Sciatic nerve (tissue), 2 donors: Measurements from ENCODE around the gene COL25A1. TPM values are rescaled to one million over a fixed set of nuclear protein-coding genes. Genes with fewer than 3 reads are reported as not detected.
"Not testable (repeated sequence)": the region's sequence is repeated elsewhere in the genome, so short reads cannot be mapped to it uniquely, and the experiment has no call there.

Source experiments
- ATAC-seq: fragments of 200-7000 bp; cut with Tn5 transposase; one replicate; pipeline ENCODE4 v1.9.1; 2020; ENCODE audit warnings: mild to moderate bottlenecking, moderate library complexity
- DNase-seq: peaks from one replicate; pipeline ENCODE4 v3.0.0-alpha.2; 2020; ENCODE audit warnings: low spot score
- intact Hi-C: fragments of 100-400 bp; cut with DNase I; formaldehyde crosslinking; loops from one replicate; pipeline ENCODE4 v1.14.2; 2022
- total RNA-seq: library from RNA; stranded (reverse); fragmentation: NEBNext Ultra II Directional; extraction: Animal tissue kit (Norgen Biotek cat#: 25700); gene quantifications from one replicate; pipeline ENCODE4 v1.2.1, GENCODE V29; 2021
- donor health status: DM: no; HTN: no; CAD: no.
- donor health status: DM: no; HTN: no; CAD: no.

Gene COL25A1
- total RNA-seq, 1 donor from 2014 or later, result 6.2 TPM

DNA sequence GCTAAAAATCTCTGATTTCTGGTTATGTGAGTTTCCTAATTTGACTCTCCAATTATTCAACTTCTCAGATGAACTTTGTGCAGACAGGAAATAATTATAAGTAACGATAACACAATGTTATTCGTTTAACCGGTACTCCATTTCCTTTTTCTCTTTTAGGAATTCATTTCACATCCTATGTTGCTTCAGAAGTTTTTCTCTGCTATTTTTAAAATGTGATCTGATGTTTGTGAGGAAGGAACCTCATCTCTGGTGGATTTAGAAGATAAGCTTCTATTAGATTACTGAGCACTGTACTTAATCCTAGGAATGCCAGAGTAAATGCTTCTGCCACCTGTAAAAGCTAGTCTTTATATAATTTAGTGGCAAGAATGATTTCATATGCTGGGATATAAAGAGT is 423.7 kb downstream of the COL25A1 start:
- no peak for ATAC-seq
- DNase-seq, result no peak
- intact Hi-C loops, result no loop called here

- no peak for ATAC-seq
- intact Hi-C loops, result no loop called here
- DNase-seq, result no peak
Measured at GRCh38 chr4:108877821-108878220, 424.6 kb downstream of the COL25A1 start.

DNA sequence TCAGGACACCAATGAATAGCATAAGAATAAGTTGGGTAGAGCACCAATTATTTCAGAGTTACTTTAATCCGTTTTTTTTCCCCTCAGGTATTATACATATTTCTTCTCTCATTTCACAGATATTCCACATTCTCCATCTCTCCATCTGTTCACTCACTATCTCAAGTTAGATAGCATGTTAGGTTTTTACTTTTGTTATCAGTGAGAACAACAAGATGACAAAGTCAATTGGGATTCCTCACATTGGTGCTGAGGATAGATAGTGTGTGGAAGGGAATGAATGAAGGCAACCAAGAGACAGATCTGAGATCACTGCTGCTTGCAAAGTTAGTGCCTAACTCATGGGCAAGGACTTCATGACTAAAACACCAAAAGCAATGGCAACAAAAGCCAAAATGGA is 427.7 kb downstream of the COL25A1 start:
- no peak for ATAC-seq
- DNase-seq, result no peak
- intact Hi-C loops, result no loop called here

GRCh38 chr4:108869970-108870369 is 432.5 kb downstream of the COL25A1 start:
- DNase-seq, ATAC-seq: not testable (repeated sequence)

GRCh38 chr4:108868606-108869227 is 433.7 kb downstream of the COL25A1 start:
- ATAC-seq, result no peak
- intact Hi-C loops, result no loop called here

More at GRCh38 chr4:108869970-108870369, 432.5 kb downstream of the COL25A1 start:
- intact Hi-C loops, result not testable (repeated sequence)

GRCh38 chr4:108867476-108867875 is 435.0 kb downstream of the COL25A1 start:
- intact Hi-C loops, result no loop called here
- DNase-seq, result no peak
- no peak for ATAC-seq

More at GRCh38 chr4:108868606-108869227, 433.7 kb downstream of the COL25A1 start:
- no peak for DNase-seq

DNA sequence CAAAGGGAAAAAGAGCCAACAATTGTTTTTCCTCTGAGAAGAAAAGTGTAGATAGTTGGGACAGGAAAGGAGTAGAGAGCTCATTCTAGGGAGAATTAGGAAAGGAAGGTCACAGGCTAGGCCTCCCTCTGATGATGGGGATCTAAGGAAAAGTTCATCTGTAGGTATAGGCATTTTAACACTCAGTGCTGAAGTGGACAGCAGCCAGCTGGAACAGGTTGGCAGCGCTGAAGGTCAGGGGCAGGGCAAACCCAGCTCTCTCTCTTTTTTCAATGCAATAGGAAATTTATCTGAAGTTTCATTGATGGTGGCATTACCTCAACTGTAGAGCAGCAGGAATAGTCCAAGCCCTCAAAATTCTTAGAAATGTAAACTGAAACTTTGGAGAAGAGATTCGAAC is 441.1 kb downstream of the COL25A1 start:
- no peak for ATAC-seq
- intact Hi-C loops, result no loop called here

DNA sequence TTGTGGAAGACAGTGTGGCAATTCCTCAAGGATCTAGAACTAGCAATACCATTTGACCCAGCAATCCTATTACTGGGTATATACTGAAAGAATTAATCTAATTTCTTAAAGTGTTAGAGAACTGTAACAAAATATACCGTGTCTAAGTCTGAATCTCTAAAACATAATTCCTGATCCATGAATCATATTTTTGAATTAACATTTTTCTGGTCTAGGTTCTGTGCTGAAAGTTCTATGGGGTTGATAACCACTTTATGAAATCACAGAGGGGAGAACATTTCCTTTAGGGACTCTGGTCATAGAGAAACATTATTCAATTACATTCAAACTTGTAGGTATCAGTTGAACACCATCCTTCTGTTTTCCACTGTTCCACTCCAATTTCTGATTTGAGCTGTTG is 447.7 kb downstream of the COL25A1 start:
- intact Hi-C loops, result no loop called here
- ATAC-seq (no peak), DNase-seq (no peak)

More for the DNA sequence above, 441.1 kb downstream of the COL25A1 start:
- DNase-seq, result no peak

DNA sequence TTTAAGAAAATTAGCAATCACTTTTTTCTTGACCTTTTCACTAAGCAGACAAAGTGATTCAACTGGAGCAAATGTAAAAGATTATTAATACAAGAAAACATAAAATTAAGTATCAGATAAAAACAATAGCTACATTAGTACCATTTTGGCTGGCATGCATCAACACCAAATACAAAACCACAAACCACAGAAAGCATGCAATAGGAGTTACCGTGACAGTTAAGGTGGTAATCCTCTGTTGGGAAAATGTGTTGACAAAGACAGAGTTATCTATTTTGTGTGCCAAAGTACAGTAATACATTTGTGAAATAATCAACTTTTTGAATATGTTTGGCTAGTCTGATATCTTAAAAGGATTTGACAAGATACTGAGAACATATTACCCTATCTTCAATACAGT is 449.8 kb downstream of the COL25A1 start:
- intact Hi-C loops, result no loop called here
- ATAC-seq (no peak), DNase-seq (no peak)

GRCh38 chr4:108851366-108851765 is 451.1 kb downstream of the COL25A1 start:
- DNase-seq, result no peak
- ATAC-seq, result no peak
- intact Hi-C loops, result no loop called here

GRCh38 chr4:108850219-108850649 is 452.2 kb downstream of the COL25A1 start:
- DNase-seq (no peak), ATAC-seq (no peak)
- intact Hi-C loops, result no loop called here

GRCh38 chr4:108849611-108850168 is 452.8 kb downstream of the COL25A1 start:
- intact Hi-C loops, result no loop called here
- ATAC-seq (no peak), DNase-seq (no peak)

GRCh38 chr4:108846568-108846967 is 455.9 kb downstream of the COL25A1 start:
- no peak for DNase-seq
- intact Hi-C loops, result no loop called here
- no peak for ATAC-seq

DNA sequence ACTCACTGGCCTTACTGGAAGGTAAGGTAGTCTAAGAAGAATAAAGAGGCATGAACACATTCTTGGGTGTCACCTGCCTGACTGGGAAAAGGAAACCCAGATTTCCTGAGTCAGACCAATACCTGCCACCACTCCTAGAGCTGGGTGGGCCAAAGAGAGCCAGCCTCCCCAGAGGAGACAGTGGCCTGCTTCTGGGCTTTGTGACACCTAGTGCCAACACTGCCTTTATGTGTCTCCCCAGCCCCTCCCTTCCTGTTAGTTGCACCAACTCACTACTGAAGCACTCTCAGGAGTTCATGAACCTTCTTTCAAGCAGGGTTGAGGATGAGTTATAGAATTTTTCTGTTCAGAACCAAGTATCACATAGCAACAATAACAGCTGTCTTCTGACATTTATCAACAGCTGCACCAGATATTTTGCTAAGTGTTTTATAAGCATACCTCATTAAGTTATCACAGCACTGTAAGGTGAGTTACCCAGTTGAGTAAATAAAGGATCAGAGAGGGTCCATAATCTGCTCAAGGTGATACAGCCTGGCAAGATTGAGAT is 462.0 kb downstream of the COL25A1 start:
- ATAC-seq (no peak), DNase-seq (no peak)
- intact Hi-C loops, result no loop called here

GRCh38 chr4:108839333-108839732 is 463.1 kb downstream of the COL25A1 start:
- DNase-seq, result no peak
- ATAC-seq, result no peak
- intact Hi-C loops, result loop anchor here (10.0 kb wide), 1 partner anchor 565 kb away; no protein-coding TSS in a partner anchor

- ATAC-seq (no peak), DNase-seq (no peak)
- intact Hi-C loops, result loop anchor here (10.0 kb wide), 1 partner anchor 566 kb away; no protein-coding TSS in a partner anchor
Measured at GRCh38 chr4:108838451-108838850, 464.0 kb downstream of the COL25A1 start.

GRCh38 chr4:108834835-108835384 is 467.5 kb downstream of the COL25A1 start:
- no peak for DNase-seq
- ATAC-seq, result peak; percentile 60
- intact Hi-C loops, result loop anchor here (10.0 kb wide), 1 partner anchor 570 kb away; no protein-coding TSS in a partner anchor

GRCh38 chr4:108834166-108834834 is 468.2 kb downstream of the COL25A1 start:
- intact Hi-C loops, result loop anchor here (10.0 kb wide), 1 partner anchor 571 kb away; no protein-coding TSS in a partner anchor
- DNase-seq, result no peak
- no peak for ATAC-seq

DNA sequence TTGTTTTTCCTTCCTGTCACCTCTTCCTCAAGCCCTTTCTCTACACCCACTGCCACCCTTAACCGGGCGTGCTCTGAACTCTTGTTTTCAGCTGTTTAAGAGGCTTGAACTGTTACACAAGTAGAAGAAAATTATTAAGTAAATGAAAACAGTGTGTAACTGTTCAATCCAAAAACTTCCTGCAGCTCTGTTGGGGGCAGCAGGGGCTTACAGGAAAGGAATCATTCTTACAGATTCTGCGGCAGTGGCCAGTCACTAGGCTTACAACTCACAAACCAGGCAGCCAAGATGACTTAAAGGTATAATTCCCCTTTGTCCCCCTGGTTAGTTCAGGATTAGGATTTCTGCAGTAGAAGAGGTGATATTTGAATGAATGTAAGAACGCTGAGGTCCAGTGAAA is 469.4 kb downstream of the COL25A1 start:
- DNase-seq (no peak), ATAC-seq (no peak)
- intact Hi-C loops, result loop anchor here (10.0 kb wide), 1 partner anchor 572 kb away; no protein-coding TSS in a partner anchor
